ENCODE results near the gene TAS2R16.

GRCh38 chr7:122989577-122989976 is 5.9 kb downstream of the TAS2R16 start:
- TF ChIP-seq CTCF (IDR thresholded peaks at IDR 0.05; ENCODE audit: low read depth, low read length) = no peak
- TF ChIP-seq POLR2A (IDR thresholded peaks at IDR 0.05; ENCODE audit: extremely low read depth, insufficient read length) = no peak
